GDM1 (cell line): ENCODE measurements around the gene PAX2.
"Not testable (repeated sequence)": the region's sequence is repeated elsewhere in the genome, so short reads cannot be mapped to it uniquely, and the experiment has no call there.

Experiments used
- DNase-seq: peaks from one replicate; lab custom pipeline; 2025; lab: John Stamatoyannopoulos, UW

PAX2 gene

GRCh38 chr10:100744987-100745881, at the start of gene PAX2:
PAX2 (plus strand) TSS chr10:100745582; CDS start chr10:100746261, 679 bp downstream.
- no peak for DNase-seq

GRCh38 chr10:100696477-100696901, 48.9 kb upstream of the PAX2 start:
- DNase-seq: no peak

- DNase-seq: no peak
Measured at GRCh38 chr10:100697070-100697469, 48.3 kb upstream of the PAX2 start.

- no peak for DNase-seq
Measured at GRCh38 chr10:100697631-100698030, 47.8 kb upstream of the PAX2 start.

GRCh38 chr10:100701704-100702103, 43.7 kb upstream of the PAX2 start:
- not testable (repeated sequence) for DNase-seq

GRCh38 chr10:100705139-100705538, 40.2 kb upstream of the PAX2 start:
- no peak for DNase-seq

GRCh38 chr10:100707261-100707848, 38.0 kb upstream of the PAX2 start:
- DNase-seq: no peak

GRCh38 chr10:100709146-100710082, 36.0 kb upstream of the PAX2 start:
- no peak for DNase-seq

- DNase-seq: no peak
Measured at GRCh38 chr10:100710151-100710871, 35.1 kb upstream of the PAX2 start.

GRCh38 chr10:100713049-100713858, 32.1 kb upstream of the PAX2 start:
- no peak for DNase-seq

- no peak for DNase-seq
Measured at GRCh38 chr10:100713859-100714565, 31.4 kb upstream of the PAX2 start.

GRCh38 chr10:100714566-100714950, 30.8 kb upstream of the PAX2 start:
- no peak for DNase-seq

GRCh38 chr10:100715101-100715444, 30.3 kb upstream of the PAX2 start:
- DNase-seq: no peak

GRCh38 chr10:100715445-100716385, 29.7 kb upstream of the PAX2 start:
- DNase-seq: no peak

- DNase-seq: no peak
Measured at GRCh38 chr10:100717166-100717565, 28.2 kb upstream of the PAX2 start.

GRCh38 chr10:100718197-100718742, 27.1 kb upstream of the PAX2 start:
- DNase-seq: no peak

GRCh38 chr10:100723180-100723579, 22.2 kb upstream of the PAX2 start:
- DNase-seq: no peak

GRCh38 chr10:100723770-100724530, 21.4 kb upstream of the PAX2 start:
- DNase-seq: no peak
